ENCODE measurements around the gene SDF4. TPM values are rescaled to one million over a fixed set of nuclear protein-coding genes. Genes with fewer than 3 reads are reported as not detected.

The SDF4 gene
- total RNA-seq, 1 experiment from 2014 or later: 82.0 TPM

GRCh38 chr1:1279028-1279427 lies 47.2 kb upstream of the SDF4 start:
- Histone ChIP-seq H2BK15ac (ENCODE audit: low read depth, low read length) (no peak overlapping the region), H3K23ac (ENCODE audit: insufficient read length, low read depth, low read length) (no peak overlapping the region), H3K79me2 (ENCODE audit: insufficient read depth, low read length) (no peaks in the 10 kb centered on the region), H2BK5ac (ENCODE audit: insufficient read length, low read length) (no peak overlapping the region), H2BK20ac (ENCODE audit: low read depth, low read length, poor library complexity, severe bottlenecking) (no peak overlapping the region), H3K4me2 (ENCODE audit: insufficient read depth, insufficient read length, low read length) (no peak overlapping the region), H4K8ac (replicated peaks; ENCODE audit: insufficient read length, low read depth, low read length) (no peak overlapping the region), H3K4me1 (ENCODE audit: insufficient read depth, low read length) (no peaks in the 10 kb centered on the region; the same call in 1 of the 2 replicates), H3K9ac (ENCODE audit: extremely low read depth, insufficient read length, low read length) (no peak overlapping the region), H3K27me3 (ENCODE audit: insufficient read depth, low read length) (no peaks in the 10 kb centered on the region), H4K91ac (ENCODE audit: insufficient read length, low read depth, low read length) (no peak overlapping the region), H4K5ac (ENCODE audit: insufficient read length, low read depth, low read length) (no peak overlapping the region), H3K56ac (ENCODE audit: insufficient read length, low read depth, low read length) (no peak overlapping the region), H2BK120ac (ENCODE audit: low read depth, low read length, poor library complexity, severe bottlenecking) (no peak overlapping the region), H2BK12ac (ENCODE audit: insufficient read length, low read depth, low read length) (no peak overlapping the region), H3K27ac (ENCODE audit: insufficient read length, low read depth, low read length) (no peak overlapping the region), H3K14ac (ENCODE audit: insufficient read depth, low read length) (no peak overlapping the region), H3K4ac (ENCODE audit: low read depth, low read length) (no peak overlapping the region), H3K23me2 (ENCODE audit: insufficient read length, low read depth, low read length, poor library complexity, severe bottlenecking) (peaks cover 4% of the 10 kb centered on the region), H3K9me3 (ENCODE audit: control insufficient read depth, low read depth, low read length) (no peaks in the 10 kb centered on the region), H2AK5ac (ENCODE audit: insufficient read length, low read length) (no peak overlapping the region), H3K79me1 (ENCODE audit: insufficient read depth, low read depth, low read length, poor library complexity, severe bottlenecking) (no peaks in the 10 kb centered on the region), H3T11ph (ENCODE audit: low read length) (no peak overlapping the region), H2AFZ (ENCODE audit: low read length) (no peak overlapping the region), H4K20me1 (ENCODE audit: control insufficient read depth, insufficient read depth, insufficient read length) (no peaks in the 10 kb centered on the region), H3K18ac (ENCODE audit: insufficient read length, low read depth, low read length) (no peak overlapping the region)
- Mint-ChIP-seq H3K27ac (no peak overlapping the region; a peak in 2 of 7 replicates), H3K36me3 (ENCODE audit: insufficient read depth in 1 of 3, low read depth in 3 of 3) (no peaks in the 10 kb centered on the region), H3K4me1 (peaks cover 4 to 10% of the 10 kb centered on the region in 2 experiments; a peak in 3 of 4 replicates), H3K27me3 (ENCODE audit: low read depth) (peaks cover 9% of the 10 kb centered on the region), H3K9me3 (no peaks in the 10 kb centered on the region; a peak in 1 of 5 replicates), H3K4me3 (no peak overlapping the region)
- no CpG with 5 or more reads among the region's 17 CpGs for WGBS (ENCODE audit: extremely low coverage, insufficient read length, low lambda C conversion rate)
- no peak for DNase-seq
- TF ChIP-seq CTCF (conservative IDR thresholded peaks at IDR 0.05): no peak

Measured in H9 (cell line).